Activated CD8-positive, alpha-beta memory T cell treated with anti-CD3 and anti-CD28 coated beads for 1 hour (primary cell): ENCODE data around the gene AOC3.

Source experiments
- DNase-seq, 2 donors: peaks; one replicate each; pipeline ENCODE4 v3.0.0-alpha.2; 2020; ENCODE audit warnings: low read depth in 1 of 2; ENCODE audit errors: extremely low read depth in 1 of 2

The AOC3 gene, protein sequence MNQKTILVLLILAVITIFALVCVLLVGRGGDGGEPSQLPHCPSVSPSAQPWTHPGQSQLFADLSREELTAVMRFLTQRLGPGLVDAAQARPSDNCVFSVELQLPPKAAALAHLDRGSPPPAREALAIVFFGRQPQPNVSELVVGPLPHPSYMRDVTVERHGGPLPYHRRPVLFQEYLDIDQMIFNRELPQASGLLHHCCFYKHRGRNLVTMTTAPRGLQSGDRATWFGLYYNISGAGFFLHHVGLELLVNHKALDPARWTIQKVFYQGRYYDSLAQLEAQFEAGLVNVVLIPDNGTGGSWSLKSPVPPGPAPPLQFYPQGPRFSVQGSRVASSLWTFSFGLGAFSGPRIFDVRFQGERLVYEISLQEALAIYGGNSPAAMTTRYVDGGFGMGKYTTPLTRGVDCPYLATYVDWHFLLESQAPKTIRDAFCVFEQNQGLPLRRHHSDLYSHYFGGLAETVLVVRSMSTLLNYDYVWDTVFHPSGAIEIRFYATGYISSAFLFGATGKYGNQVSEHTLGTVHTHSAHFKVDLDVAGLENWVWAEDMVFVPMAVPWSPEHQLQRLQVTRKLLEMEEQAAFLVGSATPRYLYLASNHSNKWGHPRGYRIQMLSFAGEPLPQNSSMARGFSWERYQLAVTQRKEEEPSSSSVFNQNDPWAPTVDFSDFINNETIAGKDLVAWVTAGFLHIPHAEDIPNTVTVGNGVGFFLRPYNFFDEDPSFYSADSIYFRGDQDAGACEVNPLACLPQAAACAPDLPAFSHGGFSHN

DNA sequence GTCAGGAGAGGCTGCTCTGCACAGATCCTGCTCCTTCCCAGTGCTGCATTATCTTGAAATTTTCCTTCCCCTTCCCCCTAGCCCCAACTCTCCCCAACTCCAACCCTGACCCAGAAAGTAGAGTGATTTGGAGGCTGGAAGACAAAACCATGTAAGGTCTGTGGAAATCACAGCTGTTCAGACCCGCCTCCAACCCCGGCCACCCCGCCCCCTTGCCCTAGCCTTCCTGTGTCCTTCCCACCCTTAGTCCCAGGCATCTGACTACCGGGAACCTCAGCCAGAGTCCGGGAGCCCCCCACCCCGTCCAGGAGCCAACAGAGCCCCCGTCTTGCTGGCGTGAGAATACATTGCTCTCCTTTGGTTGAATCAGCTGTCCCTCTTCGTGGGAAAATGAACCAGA, at the start of gene AOC3:
AOC3 (plus strand) TSS at position 246 of the 400 bp plus-strand sequence; CDS start at position 391, 145 bp downstream.
- no peak for DNase-seq

DNA sequence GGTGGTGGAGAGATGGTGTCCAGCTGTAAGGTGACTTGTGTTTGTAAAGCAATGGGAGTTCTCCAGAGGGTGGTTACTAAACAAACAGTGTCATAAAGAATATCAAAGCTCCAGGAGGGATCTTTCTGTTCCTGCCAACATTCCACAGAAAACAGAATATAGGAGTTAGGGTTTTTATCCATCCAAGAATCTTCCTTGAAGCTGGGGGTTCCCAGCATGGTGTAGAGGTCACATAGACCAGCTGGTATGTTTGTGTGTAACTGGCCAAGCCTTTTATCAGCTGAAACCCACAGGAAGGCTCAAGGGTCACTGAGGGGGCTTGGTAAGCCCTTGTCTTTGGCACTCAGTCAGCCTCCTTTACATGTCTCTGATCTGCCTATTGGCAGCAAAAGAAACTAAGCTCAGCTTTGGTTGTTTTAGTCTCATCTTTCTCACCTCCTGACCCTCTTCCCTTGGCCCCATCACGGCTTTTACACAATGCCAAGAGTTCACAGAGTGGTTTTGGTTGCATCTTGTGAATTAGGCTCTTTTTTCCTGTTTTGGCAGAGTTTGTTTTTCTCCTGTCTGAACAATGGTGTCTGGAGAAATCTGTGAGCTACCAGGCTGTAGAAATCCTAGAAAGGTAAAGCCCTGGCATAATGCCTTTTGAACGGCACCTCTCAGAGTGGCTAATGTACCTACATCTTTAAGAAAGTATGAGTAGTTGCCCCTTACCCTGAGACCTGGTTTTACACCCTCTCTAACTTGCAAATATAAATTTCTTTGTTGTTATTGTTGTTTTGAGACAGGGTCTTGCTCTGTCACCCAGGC, 47.7 kb upstream of the AOC3 start:
- DNase-seq: no peak

DNA sequence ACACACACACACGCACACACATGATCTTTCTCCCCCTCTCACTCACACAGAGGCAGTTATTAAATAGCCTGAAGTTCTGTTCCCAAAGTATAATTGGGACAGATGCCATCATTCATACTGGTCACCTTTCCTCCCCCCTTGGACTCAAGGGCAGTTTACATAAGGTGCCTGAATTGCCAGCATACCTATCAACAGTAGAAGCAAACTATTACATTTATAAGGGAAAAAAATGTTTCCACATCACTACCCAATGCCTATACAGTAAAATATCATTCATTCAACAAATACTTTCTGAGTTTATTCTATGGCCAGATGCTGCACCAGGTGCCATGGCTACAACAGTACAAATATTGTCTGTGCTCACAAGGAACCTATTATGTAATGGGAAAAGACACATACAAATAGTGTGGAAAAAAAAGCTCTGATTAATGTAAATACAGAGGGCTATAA, 46.1 kb upstream of the AOC3 start:
- DNase-seq: no peak

DNA sequence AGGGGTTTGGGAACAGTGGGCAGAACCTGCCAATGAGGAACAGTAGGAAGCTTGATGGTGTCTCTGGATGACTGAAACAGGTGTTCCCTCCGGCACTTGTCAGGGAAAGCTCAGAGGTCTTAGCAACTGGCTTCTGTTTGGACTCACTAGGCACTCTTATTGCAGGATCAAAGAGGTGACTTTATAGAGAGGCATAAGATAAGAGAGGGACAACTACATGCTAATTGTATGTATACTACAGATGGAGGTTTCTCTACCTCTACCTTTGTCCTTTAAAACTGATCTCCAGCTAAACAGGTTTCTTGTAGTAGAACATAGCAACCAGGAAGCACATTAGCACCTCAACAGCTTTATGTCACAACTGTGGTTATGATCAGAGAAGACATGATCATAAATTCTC, 44.8 kb upstream of the AOC3 start:
- no peak for DNase-seq

DNA sequence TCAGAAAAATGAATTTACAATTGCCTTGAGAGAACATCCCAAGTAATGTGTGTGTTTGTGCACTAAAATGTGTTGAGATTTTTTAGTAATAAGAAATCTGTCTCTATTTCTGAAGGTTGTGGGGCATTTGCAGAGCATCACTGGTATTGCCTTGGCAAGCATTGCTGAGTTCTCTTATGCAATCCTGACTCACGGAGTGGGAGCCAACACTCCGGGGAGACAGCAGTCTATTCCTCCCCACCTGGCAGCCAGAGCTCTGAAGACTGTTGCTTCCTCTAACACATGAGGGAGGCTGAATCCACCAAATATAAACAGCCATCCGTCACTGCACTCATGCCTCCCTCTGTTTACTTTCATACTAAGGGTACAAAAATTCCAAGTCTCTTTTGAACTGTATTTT, 41.7 kb upstream of the AOC3 start:
- DNase-seq: no peak

DNA sequence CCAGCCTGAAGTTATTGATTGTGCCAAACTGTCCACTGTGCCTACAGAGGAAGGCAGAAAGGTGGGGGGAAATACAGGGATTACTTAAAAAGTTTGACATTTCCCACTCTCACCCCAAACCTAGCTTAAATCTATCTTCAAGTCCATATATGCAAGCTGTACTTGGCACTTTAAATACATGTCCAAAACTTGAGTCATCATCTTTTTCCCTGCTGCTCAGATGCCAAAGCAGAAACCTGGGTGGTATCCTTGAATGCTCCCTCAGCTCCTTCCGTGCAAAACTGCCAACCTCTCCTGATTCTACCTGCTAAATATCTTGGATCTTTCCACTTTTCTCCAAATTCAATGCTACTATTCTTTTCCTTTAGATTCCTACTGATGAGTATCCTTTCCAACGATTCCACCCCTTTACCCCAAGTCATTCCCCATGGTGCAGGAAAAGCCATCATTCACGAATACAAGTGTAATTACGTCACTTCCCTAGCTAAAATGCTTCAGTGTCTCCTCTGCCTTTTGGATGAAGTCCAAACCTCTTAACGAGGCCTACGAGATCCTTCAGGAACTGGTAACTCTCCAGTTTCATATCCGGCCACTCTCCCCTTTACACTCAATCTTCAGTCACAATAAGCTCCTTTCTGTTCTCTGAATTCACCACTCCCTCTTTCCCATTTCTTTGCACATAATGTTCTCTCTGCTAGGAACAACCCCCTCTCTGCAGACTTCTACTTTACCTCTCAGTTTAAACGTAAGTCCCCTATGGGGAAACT, 36.2 kb upstream of the AOC3 start:
- DNase-seq: no peak

DNA sequence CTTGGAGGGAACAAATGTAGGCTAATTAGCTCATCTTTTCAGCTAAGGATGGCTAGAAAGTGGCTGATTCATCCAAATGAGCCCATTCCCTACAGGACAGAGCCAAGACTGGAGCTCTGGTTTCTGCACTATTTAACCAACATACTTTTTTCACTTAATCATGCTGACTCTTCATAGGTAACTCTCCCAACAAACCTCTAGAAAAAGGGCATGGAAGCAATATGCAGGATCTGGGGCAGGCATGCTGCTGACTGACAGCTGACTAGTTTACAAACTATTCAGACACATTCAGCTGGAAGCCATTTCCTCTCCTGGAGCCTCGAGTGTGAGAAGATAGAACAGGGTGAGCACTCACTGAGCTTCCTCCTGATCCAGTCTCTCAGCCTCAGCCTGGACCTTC, 33.1 kb upstream of the AOC3 start:
- no peak for DNase-seq

- no peak for DNase-seq
Measured at GRCh38 chr17:42818379-42818778, 32.6 kb upstream of the AOC3 start.

DNA sequence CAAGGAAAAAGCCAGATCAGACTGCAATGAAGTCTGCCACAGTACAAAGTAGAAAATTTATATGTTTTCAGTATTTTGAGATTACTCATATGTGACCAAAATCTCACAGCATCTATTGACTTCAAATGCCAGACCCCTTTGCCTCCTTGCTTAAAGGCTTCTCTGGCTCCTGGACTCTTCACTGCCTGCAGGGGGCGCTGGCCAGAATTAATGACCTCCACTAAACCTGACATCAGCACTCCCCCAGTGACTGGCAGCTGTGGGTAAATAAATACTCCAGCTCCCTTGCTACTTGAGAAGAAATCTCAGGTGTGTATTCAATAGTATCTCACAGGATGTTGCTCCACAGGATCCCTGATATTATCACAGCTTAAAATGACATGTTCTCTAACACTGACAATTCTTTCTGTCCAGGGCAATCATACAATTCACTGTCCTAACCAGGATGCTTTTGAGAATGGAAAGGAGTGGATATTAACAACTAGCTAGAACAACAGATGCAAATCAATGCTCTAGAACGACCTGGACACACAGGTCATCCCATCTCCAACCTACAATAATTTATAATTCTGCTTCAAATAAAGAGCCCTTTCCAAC, 31.0 kb upstream of the AOC3 start:
- DNase-seq: peak in 1 of 2 donors; percentile 40

- DNase-seq: no peak
Measured at GRCh38 chr17:42821176-42821575, 29.8 kb upstream of the AOC3 start.

DNA sequence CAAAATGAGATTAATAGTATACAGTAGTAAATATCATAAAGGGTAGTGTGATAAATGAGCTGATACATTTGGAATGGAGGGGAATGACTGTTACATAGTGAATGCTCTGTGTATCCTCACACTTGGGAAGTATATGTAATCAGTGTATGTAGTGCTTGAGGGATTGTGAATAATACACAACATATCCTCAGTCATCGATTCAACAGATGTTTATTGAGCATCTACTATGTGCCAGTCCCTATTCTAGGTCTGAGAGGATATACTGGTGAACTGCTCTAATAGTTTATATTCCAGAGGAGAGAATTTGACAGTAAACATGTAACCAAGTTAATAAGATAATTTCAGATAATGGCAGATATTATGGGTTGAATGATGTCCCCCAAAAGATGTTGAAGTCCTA, 23.5 kb upstream of the AOC3 start:
- DNase-seq: no peak

GRCh38 chr17:42830971-42831370, 20.0 kb upstream of the AOC3 start:
- no peak for DNase-seq

GRCh38 chr17:42832213-42832933, 18.6 kb upstream of the AOC3 start:
- DNase-seq: no peak

GRCh38 chr17:42832934-42833766, 17.8 kb upstream of the AOC3 start, which contains the start of gene PSME3:
PSME3 (plus strand) TSS chr17:42833397; CDS start chr17:42833632, 235 bp downstream.
- peak; percentile 75 to 85 for DNase-seq

GRCh38 chr17:42833767-42834422, 17.1 kb upstream of the AOC3 start:
- no peak for DNase-seq

- no peak for DNase-seq
Measured at GRCh38 chr17:42835732-42836131, 15.3 kb upstream of the AOC3 start.

- DNase-seq: no peak
Measured at GRCh38 chr17:42841975-42842685, 8.9 kb upstream of the AOC3 start.
